HEK293T (cell line): ENCODE results near the gene ADIG.

Source experiments
- CTCF ChIA-PET: fragments of 350-600 bp; formaldehyde crosslinking; extraction: SDS; loops from one replicate; lab custom pipeline; 2021; ENCODE audit warnings: antibody characterized with exemption, inconsistent platforms; lab: Yijun Ruan, JAX
- POLR2A ChIA-PET: fragments of 350-600 bp; formaldehyde crosslinking; extraction: SDS; loops from one replicate; lab custom pipeline; 2020; ENCODE audit warnings: antibody characterized with exemption, inconsistent platforms; lab: Yijun Ruan, JAX
- DNase-seq: peaks from one replicate; pipeline ENCODE4 v3.0.0; 2012; ENCODE audit warnings: mixed read lengths; ENCODE audit errors: extremely low spot score
- ARNT ChIP-seq: fragments of 450-650 bp; IDR thresholded peaks from 2 replicates; pipeline ENCODE4 v1.6.1; 2017; ENCODE audit warnings: mild to moderate bottlenecking
- BHLHE40 ChIP-seq: fragments of 450-650 bp; IDR thresholded peaks from 2 replicates; pipeline ENCODE4 v1.6.1; 2016; ENCODE audit warnings: mild to moderate bottlenecking, moderate library complexity, borderline replicate concordance
- CTBP1 ChIP-seq: fragments of 450-650 bp; IDR thresholded peaks from 2 replicates; pipeline ENCODE4 v1.6.1; 2016; ENCODE audit warnings: borderline replicate concordance
- ELF4 ChIP-seq: fragments of 450-650 bp; IDR thresholded peaks from 2 replicates; pipeline ENCODE4 v1.6.1; 2017; ENCODE audit warnings: antibody characterized with exemption
- FOXA1 ChIP-seq: fragments of 450-650 bp; IDR thresholded peaks from 2 replicates; pipeline ENCODE4 v1.6.1; 2016; ENCODE audit warnings: mild to moderate bottlenecking
- FOXK2 ChIP-seq: fragments of 450-650 bp; IDR thresholded peaks from 2 replicates; pipeline ENCODE4 v1.6.1; 2016; ENCODE audit warnings: mild to moderate bottlenecking
- FOXM1 ChIP-seq: fragments of 450-650 bp; IDR thresholded peaks from 2 replicates; pipeline ENCODE4 v1.6.1; 2017; ENCODE audit warnings: mild to moderate bottlenecking, borderline replicate concordance
- HDGF ChIP-seq: fragments of 450-650 bp; IDR thresholded peaks from 2 replicates; pipeline ENCODE4 v1.6.1; 2017; ENCODE audit warnings: antibody characterized with exemption, borderline replicate concordance
- L3MBTL2 ChIP-seq: fragments of 450-650 bp; conservative IDR thresholded peaks from 2 replicates; pipeline ENCODE4 v1.6.1; 2016; ENCODE audit warnings: mild to moderate bottlenecking
- LEF1 ChIP-seq: fragments of 450-650 bp; IDR thresholded peaks from 2 replicates; pipeline ENCODE4 v1.6.1; 2017; ENCODE audit warnings: mild to moderate bottlenecking, borderline replicate concordance
- NFRKB ChIP-seq: fragments of 450-650 bp; IDR thresholded peaks from 2 replicates; pipeline ENCODE4 v1.6.1; 2016; ENCODE audit warnings: mild to moderate bottlenecking, moderate library complexity
- SP1 ChIP-seq: fragments of 450-650 bp; IDR thresholded peaks from 2 replicates; pipeline ENCODE4 v1.6.1; 2017
- SUZ12 ChIP-seq: fragments of 450-650 bp; IDR thresholded peaks from 2 replicates; pipeline ENCODE4 v1.6.1; 2016; ENCODE audit warnings: mild to moderate bottlenecking
- TARDBP ChIP-seq: fragments of 450-650 bp; IDR thresholded peaks from 2 replicates; pipeline ENCODE4 v1.6.1; 2016
- ZNF384 ChIP-seq: fragments of 450-650 bp; IDR thresholded peaks from 2 replicates; pipeline ENCODE4 v1.6.1; 2016
- TF ChIP-seq, protein P1 (sequence below): fragments of 450-650 bp; IDR thresholded peaks from 2 replicates; pipeline ENCODE4 v1.6.1; 2016

The ADIG gene

DNA sequence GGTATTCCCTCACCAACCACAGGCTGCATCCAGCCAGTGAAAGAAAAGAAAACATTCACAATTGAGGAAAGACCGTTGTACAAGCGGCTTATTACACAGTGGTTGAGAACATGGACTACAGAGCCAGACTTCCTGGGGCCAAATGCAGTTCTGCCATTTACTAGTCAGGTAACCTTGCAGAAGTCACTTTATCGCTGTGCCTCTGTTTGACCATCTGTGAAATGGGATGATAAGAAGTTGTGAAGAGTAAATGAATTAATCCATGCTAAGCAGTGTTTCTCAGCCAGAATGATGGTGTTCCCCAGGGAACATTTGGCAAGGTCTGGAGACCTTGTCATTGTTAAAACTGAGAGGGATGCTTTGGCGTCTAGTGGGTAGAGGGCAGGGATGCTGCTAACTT lies 35.5 kb downstream of the ADIG start:
- DNase-seq: no peak
- ChIA-PET CTCF (no interaction called here), POLR2A (no interaction called here)
- TF ChIP-seq, protein P1, sequence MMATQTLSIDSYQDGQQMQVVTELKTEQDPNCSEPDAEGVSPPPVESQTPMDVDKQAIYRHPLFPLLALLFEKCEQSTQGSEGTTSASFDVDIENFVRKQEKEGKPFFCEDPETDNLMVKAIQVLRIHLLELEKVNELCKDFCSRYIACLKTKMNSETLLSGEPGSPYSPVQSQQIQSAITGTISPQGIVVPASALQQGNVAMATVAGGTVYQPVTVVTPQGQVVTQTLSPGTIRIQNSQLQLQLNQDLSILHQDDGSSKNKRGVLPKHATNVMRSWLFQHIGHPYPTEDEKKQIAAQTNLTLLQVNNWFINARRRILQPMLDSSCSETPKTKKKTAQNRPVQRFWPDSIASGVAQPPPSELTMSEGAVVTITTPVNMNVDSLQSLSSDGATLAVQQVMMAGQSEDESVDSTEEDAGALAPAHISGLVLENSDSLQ: no peak
- TF ChIP-seq FOXA1 (no peak), ARNT (no peak), HDGF (no peak), FOXM1 (no peak), SUZ12 (no peak), ZNF384 (no peak), FOXK2 (no peak), NFRKB (no peak), TARDBP (no peak), BHLHE40 (no peak), CTBP1 (no peak), L3MBTL2 (no peak), SP1 (no peak), ELF4 (no peak), LEF1 (no peak)

DNA sequence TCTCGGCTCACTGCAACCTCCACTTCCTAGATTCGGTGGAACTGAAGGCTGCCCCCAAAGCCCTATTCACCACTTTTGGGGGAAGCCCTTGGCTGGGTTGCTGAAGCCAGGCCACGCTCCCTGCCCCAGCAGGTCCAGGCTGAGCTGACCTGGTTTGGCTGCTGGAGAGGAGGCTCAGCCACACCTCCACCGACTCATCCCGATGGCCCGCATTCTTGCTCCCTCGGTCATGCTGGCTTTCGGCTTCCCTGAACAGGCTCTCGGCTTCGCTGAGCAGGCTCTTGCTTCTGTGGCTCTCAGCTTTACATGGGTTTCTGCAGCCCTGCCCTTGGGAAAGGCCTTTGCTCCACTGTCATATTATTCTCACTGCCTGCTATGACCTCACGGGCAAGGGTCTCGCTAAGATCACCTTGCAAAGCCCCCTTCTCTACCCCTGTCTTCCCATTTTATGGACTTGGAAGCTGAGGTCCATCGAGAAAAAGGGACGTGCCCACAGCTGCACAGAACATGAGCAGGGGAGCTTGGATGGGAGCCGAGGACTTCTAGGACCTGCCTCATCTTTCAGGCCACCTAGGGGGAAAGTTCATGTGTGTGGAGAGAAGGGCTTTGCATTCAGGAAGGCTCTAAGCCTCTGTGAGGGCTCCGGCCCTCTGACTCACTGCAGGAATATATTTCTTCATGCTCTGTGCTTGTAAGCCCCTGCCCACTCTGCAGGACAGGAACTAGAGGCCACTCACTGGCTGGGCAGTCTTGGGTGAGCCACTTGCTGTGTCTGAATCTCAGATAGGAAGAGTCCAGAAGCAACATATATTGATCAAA lies 36.2 kb downstream of the ADIG start:
- no peak for DNase-seq

DNA sequence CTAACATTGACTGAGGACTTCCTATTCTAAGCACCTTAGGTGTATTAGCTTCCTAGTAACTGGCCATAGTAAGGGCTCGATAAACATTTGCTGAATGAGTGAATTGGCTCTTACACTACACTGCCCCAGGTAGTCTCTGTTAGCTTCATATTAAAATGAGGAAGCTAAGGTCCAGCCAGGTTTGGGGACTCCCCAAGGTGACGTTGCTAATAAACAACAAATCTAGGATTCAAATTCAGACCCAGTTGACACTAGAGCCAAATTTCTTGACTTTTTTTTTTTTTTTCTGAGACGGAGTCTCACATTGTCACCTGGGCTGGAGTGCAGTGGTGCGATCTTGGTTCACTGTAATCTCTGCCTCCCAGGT lies 36.8 kb downstream of the ADIG start:
- CTCF ChIA-PET: no interaction called here
- POLR2A ChIA-PET: no interaction called here
- TF ChIP-seq NFRKB (no peak), FOXA1 (no peak), HDGF (no peak), ZNF384 (no peak), FOXK2 (no peak), SP1 (no peak), CTBP1 (no peak), TARDBP (no peak), LEF1 (no peak), ELF4 (no peak), BHLHE40 (no peak), SUZ12 (no peak), FOXM1 (no peak), L3MBTL2 (no peak), ARNT (no peak)
- TF ChIP-seq, protein P1: no peak

More for the DNA sequence above, 36.2 kb downstream of the ADIG start:
- POLR2A ChIA-PET: no interaction called here
- CTCF ChIA-PET: no interaction called here
- TF ChIP-seq ARNT: no peak
- TF ChIP-seq FOXA1: no peak
- no peak for TF ChIP-seq ELF4
- TF ChIP-seq, protein P1: no peak
- no peak for TF ChIP-seq ZNF384
- TF ChIP-seq SUZ12: no peak
- no peak for TF ChIP-seq FOXM1
- no peak for TF ChIP-seq NFRKB
- no peak for TF ChIP-seq L3MBTL2
- TF ChIP-seq CTBP1: no peak
- TF ChIP-seq SP1: no peak
- TF ChIP-seq LEF1: no peak
- no peak for TF ChIP-seq BHLHE40
- no peak for TF ChIP-seq TARDBP
- TF ChIP-seq HDGF: no peak
- TF ChIP-seq FOXK2: no peak

DNA sequence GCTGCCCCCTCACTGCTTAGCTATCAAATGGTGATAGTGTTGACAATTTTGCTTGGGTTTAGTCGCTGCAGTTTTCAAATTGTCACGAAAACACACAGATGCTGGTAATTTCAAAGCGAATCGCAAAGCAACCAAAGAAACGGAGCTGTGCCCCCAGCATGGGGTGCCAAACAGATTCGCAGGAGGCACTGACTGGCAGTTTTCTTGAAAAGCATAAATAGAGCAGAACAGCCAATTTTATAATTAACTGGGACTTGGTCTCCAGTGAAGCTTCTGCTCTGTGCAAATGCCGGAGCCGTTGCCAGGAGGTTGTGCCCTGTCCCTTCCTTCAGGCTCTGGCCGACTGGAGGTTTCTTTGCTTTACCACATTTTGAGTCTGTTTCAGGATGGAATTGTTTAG lies 39.4 kb downstream of the ADIG start:
- TF ChIP-seq NFRKB (no peak), FOXK2 (no peak), ZNF384 (no peak)
- ChIA-PET CTCF (no interaction called here), POLR2A (no interaction called here)
- DNase-seq: no peak

More for the DNA sequence above, 36.8 kb downstream of the ADIG start:
- DNase-seq: no peak

DNA sequence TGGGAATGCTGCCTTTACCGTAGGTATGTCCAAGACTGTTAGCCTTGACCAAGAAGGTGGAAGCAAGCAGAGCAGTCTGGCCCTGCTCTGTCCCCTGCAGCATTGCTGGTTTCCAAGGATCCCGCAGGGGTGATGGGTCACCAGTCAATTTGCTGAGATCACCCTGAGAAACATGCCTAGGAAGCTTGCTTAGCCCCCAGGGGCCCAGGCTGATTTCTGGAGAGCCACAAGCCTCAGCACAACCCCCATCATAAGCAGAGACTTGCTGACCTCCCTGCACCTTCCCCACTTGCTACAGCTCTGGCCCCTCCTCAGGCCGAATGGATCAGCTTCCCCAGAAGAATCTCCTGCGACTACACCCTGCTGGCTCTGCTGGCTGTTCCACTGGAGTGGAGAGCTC lies 42.1 kb downstream of the ADIG start:
- ChIA-PET POLR2A (no interaction called here), CTCF (no interaction called here)
- DNase-seq: no peak
- TF ChIP-seq FOXK2 (no peak), ARNT (no peak), SUZ12 (no peak), LEF1 (no peak)

DNA sequence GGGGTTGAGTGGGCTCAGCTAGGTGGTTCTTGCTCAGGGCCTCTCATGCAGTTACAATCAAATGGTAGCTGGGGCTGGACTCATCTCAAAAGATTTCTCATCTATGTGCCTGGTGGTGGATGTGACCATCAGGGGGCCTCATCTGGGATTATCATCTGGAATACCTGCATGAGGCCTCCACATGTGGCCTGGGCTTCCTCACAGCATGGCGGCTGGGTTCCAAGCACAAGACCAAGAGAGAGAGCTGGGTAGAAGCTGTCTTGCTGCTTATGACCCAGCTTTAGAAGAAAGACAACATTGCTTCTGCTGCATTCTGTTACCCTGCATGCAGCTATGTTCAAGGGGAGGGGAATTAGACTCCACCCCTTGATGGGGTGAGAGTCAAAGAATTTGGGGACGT lies 43.1 kb downstream of the ADIG start:
- no peak for DNase-seq
- ChIA-PET POLR2A (no interaction called here), CTCF (no interaction called here)
- no peak for TF ChIP-seq BHLHE40
- no peak for TF ChIP-seq ELF4
- TF ChIP-seq LEF1: no peak

DNA sequence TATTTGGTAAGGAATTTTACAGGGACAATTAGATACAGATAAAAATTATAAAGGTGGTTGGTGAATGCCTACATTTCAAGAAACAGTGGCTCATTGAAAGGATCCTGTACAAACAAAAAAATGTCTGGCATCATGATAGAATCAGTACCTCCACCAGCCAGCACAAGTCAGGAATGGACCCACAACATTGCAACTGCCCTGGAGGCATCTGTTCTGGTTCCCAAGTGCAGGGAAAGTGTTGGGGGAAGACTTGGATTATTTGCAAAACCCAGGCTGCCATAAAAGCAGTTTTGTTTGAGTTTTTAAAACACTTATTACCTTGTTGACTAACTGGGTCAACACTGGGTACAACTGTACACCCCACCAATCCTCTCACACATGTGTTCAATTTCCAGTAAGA lies 44.9 kb downstream of the ADIG start:
- TF ChIP-seq CTBP1: no peak
- TF ChIP-seq L3MBTL2: no peak
- TF ChIP-seq, protein P1: no peak
- TF ChIP-seq HDGF: no peak
- TF ChIP-seq FOXA1: no peak
- no peak for TF ChIP-seq FOXM1
- TF ChIP-seq NFRKB: no peak
- TF ChIP-seq FOXK2: no peak
- TF ChIP-seq ARNT: no peak
- no peak for TF ChIP-seq ELF4
- no peak for TF ChIP-seq ZNF384
- no peak for TF ChIP-seq BHLHE40
- no peak for TF ChIP-seq LEF1
- TF ChIP-seq TARDBP: no peak
- no peak for TF ChIP-seq SUZ12
- TF ChIP-seq SP1: no peak
- ChIA-PET CTCF (no interaction called here), POLR2A (no interaction called here)
- no peak for DNase-seq
